H1 (cell line): Measurements from ENCODE around the gene DPF1. TPM values are rescaled to one million over a fixed set of nuclear protein-coding genes. Genes with fewer than 3 reads are reported as not detected.
A peak's percentile ranks its signal among the peaks of the same experiment; 100 is the strongest.

Experiments used
- CTCF ChIA-PET: fragments of 300-600 bp; sonication (Branson Sonifier 250); formaldehyde crosslinking; loops from one replicate; lab custom pipeline; 2021; ENCODE audit not compliant: partially characterized antibody; lab: Charles Lee
- POLR2A ChIA-PET: fragments of 300-600 bp; sonication (Branson Sonifier 250); formaldehyde crosslinking; loops from one replicate; lab custom pipeline; 2021; ENCODE audit warnings: inconsistent platforms; ENCODE audit not compliant: partially characterized antibody; lab: Charles Lee
- DNase-seq, 2 experiments: peaks; one replicate each; pipeline versions ENCODE4 v3.0.0 to v3.0.0-alpha.2; 2010 to 2022; ENCODE audit warnings: low spot score in 2 of 2, low read depth in 1 of 2, mixed read lengths in 1 of 2
- FAIRE-seq: peaks from 2 replicates; lab custom pipeline; 2011; peaks lifted over from hg19 to GRCh38; lab: Jason Lieb, UNC
- H2AFZ ChIP-seq: 2 replicates; pipeline ENCODE4 v1.8.1; 2012; ENCODE audit warnings: low read length, inconsistent platforms
- H2AK5ac ChIP-seq: 2 replicates; pipeline ENCODE4 v1.6.1; 2013; ENCODE audit warnings: low read depth, low read length
- H2BK120ac ChIP-seq: replicated peaks from 2 replicates; pipeline ENCODE3; 2013; ENCODE audit warnings: low read depth, low read length, inconsistent platforms
- H2BK12ac ChIP-seq: 2 replicates; pipeline ENCODE4 v1.6.1; 2013; ENCODE audit warnings: low read depth, low read length
- H2BK15ac ChIP-seq: 2 replicates; pipeline ENCODE4 v1.6.1; 2013; ENCODE audit warnings: low read length
- H2BK20ac ChIP-seq: 2 replicates; pipeline ENCODE4 v1.6.1; 2013; ENCODE audit warnings: low read length
- H2BK5ac ChIP-seq: 2 replicates; pipeline ENCODE4 v1.6.1; 2013; ENCODE audit warnings: low read depth, low read length
- H3K14ac ChIP-seq: 2 replicates; pipeline ENCODE4 v1.6.1; 2013; ENCODE audit warnings: inconsistent platforms; ENCODE audit not compliant: insufficient read length
- H3K18ac ChIP-seq: 2 replicates; pipeline ENCODE4 v1.6.1; 2013; ENCODE audit warnings: low read length; ENCODE audit errors: extremely low read depth
- H3K23ac ChIP-seq: 2 replicates; pipeline ENCODE4 v1.6.1; 2013; ENCODE audit warnings: inconsistent platforms; ENCODE audit not compliant: insufficient read length
- H3K23me2 ChIP-seq: 2 replicates; pipeline ENCODE4 v1.6.1; 2013; ENCODE audit warnings: low read depth, low read length
- H3K27ac ChIP-seq: 2 replicates; pipeline ENCODE4 v1.6.1; 2011; ENCODE audit warnings: low read depth, low read length, inconsistent platforms
- H3K27me3 ChIP-seq, 4 experiments: replicated peaks in 1 of 4; 1 replicate in 1 of 4; 2 replicates in 3 of 4; pipeline versions ENCODE4 v1.6.1 to v1.8.1; 2011 to 2013; ENCODE audit warnings: low read length in 3 of 4, mild to moderate bottlenecking in 3 of 4, inconsistent platforms in 2 of 4, mixed read lengths in 2 of 4, moderate library complexity in 1 of 4; ENCODE audit not compliant: control insufficient read depth in 3 of 4, insufficient read depth in 3 of 4; ENCODE audit errors: extremely low read depth in 1 of 4
- H3K36me3 ChIP-seq, 4 experiments: 2 replicates each; pipeline versions ENCODE4 v1.6.1 to v1.8.1; 2011 to 2013; ENCODE audit warnings: mild to moderate bottlenecking in 4 of 4, low read length in 3 of 4, moderate library complexity in 2 of 4, control low read depth in 1 of 4, inconsistent platforms in 1 of 4; ENCODE audit not compliant: insufficient read depth in 4 of 4, control insufficient read depth in 2 of 4
- H3K4ac ChIP-seq: replicated peaks from 2 replicates; pipeline ENCODE3; 2013; ENCODE audit warnings: low read length, low read depth, mixed read lengths, inconsistent platforms; ENCODE audit not compliant: insufficient read length
- H3K4me1 ChIP-seq, 4 experiments: replicated peaks in 1 of 4; 1 replicate in 1 of 4; 2 replicates in 3 of 4; pipeline versions ENCODE4 v1.6.1 to v1.8.1; 2011 to 2013; ENCODE audit warnings: low read length in 3 of 4, inconsistent platforms in 2 of 4, mixed read lengths in 1 of 4; ENCODE audit not compliant: insufficient read depth in 4 of 4, control insufficient read depth in 3 of 4
- H3K4me2 ChIP-seq, 2 experiments: 2 replicates each; pipeline versions ENCODE4 v1.6.1 to v1.8.1; 2011 to 2013; ENCODE audit warnings: low read depth in 2 of 2, low read length in 2 of 2, control low read depth in 1 of 2, inconsistent platforms in 1 of 2, mild to moderate bottlenecking in 1 of 2; ENCODE audit not compliant: insufficient read depth in 1 of 2
- H3K4me3 ChIP-seq, 4 experiments: fragments of 200-600, 300-600 bp in 1 of 4; sonication (generic), shearing (Covaris generic), sonication (Bioruptor Twin) in 1 of 4; 2 replicates each; pipeline versions ENCODE4 v1.5.1 to v1.8.1; 2011 to 2016; ENCODE audit warnings: low read length in 4 of 4, low read depth in 3 of 4, control low read depth in 2 of 4, inconsistent platforms in 2 of 4, mild to moderate bottlenecking in 2 of 4, mixed read lengths in 1 of 4, moderate library complexity in 1 of 4; ENCODE audit not compliant: insufficient read depth in 2 of 4; ENCODE audit errors: extremely low read depth in 1 of 4
- H3K56ac ChIP-seq: replicated peaks from 2 replicates; pipeline ENCODE3; 2013; ENCODE audit warnings: low read depth, mild to moderate bottlenecking, mixed read lengths, low read length, inconsistent platforms; ENCODE audit not compliant: insufficient read length
- H3K79me1 ChIP-seq: 2 replicates; pipeline ENCODE4 v1.6.1; 2013; ENCODE audit warnings: low read depth, low read length, control low read depth
- H3K79me2 ChIP-seq, 2 experiments: 2 replicates each; pipeline versions ENCODE4 v1.6.1 to v1.8.1; 2012 to 2013; ENCODE audit warnings: low read length in 2 of 2, mild to moderate bottlenecking in 2 of 2, inconsistent platforms in 1 of 2; ENCODE audit not compliant: insufficient read depth in 2 of 2, control insufficient read depth in 1 of 2
- H3K9ac ChIP-seq, 4 experiments: replicated peaks in 1 of 4; 1 replicate in 1 of 4; 2 replicates in 3 of 4; pipeline versions ENCODE4 v1.6.1 to v1.8.1; 2011 to 2013; ENCODE audit warnings: low read depth in 3 of 4, low read length in 3 of 4, control low read depth in 2 of 4, mild to moderate bottlenecking in 2 of 4, moderate library complexity in 2 of 4, inconsistent platforms in 1 of 4; ENCODE audit errors: extremely low read depth in 1 of 4
- H3K9me3 ChIP-seq, 2 experiments: 2 replicates each; pipeline versions ENCODE4 v1.6.1 to v1.8.1; 2012 to 2013; ENCODE audit warnings: mild to moderate bottlenecking in 2 of 2, moderate library complexity in 2 of 2, control low read depth in 1 of 2, inconsistent platforms in 1 of 2, low read depth in 1 of 2, low read length in 1 of 2, mixed read lengths in 1 of 2; ENCODE audit not compliant: insufficient read depth in 2 of 2
- H4K20me1 ChIP-seq, 2 experiments: replicated peaks in 1 of 2; 2 replicates each; pipeline versions ENCODE3 to v1.8.1; 2011 to 2013; ENCODE audit warnings: inconsistent platforms in 2 of 2, low read length in 2 of 2, mild to moderate bottlenecking in 1 of 2; ENCODE audit not compliant: insufficient read depth in 2 of 2, control insufficient read depth in 1 of 2
- H4K5ac ChIP-seq: 2 replicates; pipeline ENCODE4 v1.6.1; 2013; ENCODE audit warnings: low read length, low read depth, mixed read lengths, inconsistent platforms; ENCODE audit not compliant: insufficient read length
- H4K8ac ChIP-seq: 2 replicates; pipeline ENCODE4 v1.8.0; 2013; ENCODE audit warnings: mild to moderate bottlenecking, moderate library complexity, low read length, inconsistent platforms; ENCODE audit not compliant: insufficient read depth; ENCODE audit errors: extremely low read depth
- H4K91ac ChIP-seq: replicated peaks from 2 replicates; pipeline ENCODE3; 2013; ENCODE audit warnings: low read length, mixed read lengths, inconsistent platforms; ENCODE audit not compliant: insufficient read length
- FOSL1 ChIP-seq: IDR thresholded peaks from 2 replicates; pipeline ENCODE4 v1.6.1; 2011; ENCODE audit warnings: mild to moderate bottlenecking, low read depth, low read length, moderate library complexity; ENCODE audit not compliant: insufficient read depth
- JUN ChIP-seq: IDR thresholded peaks from 2 replicates; pipeline ENCODE4 v1.6.1; 2011; ENCODE audit warnings: low read depth, mild to moderate bottlenecking, improper control_type of control experiment, low read length
- PHF8 ChIP-seq: fragments of 200-600 bp; sonication (generic); conservative IDR thresholded peaks from 2 replicates; pipeline ENCODE4 v1.7.1; 2012; ENCODE audit warnings: low read depth, mild to moderate bottlenecking, inconsistent platforms, low read length, moderate library complexity
- TEAD4 ChIP-seq: IDR thresholded peaks from 2 replicates; pipeline ENCODE4 v1.6.1; 2012; ENCODE audit warnings: low read depth, low read length, inconsistent platforms, mixed read lengths
- WGBS, 2 experiments: shearing (Covaris generic) in 1 of 2; methylation state at CpG; one replicate each; pipeline versions ENCODE4 v1.1.6 to v1.1.7; 2013 to 2015; ENCODE audit warnings: low lambda C conversion rate in 2 of 2, mixed read lengths in 2 of 2, inconsistent platforms in 1 of 2, low coverage in 1 of 2, missing lambda C conversion rate in 1 of 2; ENCODE audit not compliant: insufficient replicate concordance in 2 of 2, insufficient coverage in 1 of 2, insufficient read length in 1 of 2; ENCODE audit errors: extremely low coverage in 1 of 2, missing lambda C conversion rate in 1 of 2; 5-methylcytosine and 5-hydroxymethylcytosine counted together
- polyA plus RNA-seq, 7 experiments: library from polyadenylated mRNA; depleted of rRNA in 3 of 7; stranded (reverse) in 5 of 7; unstranded in 2 of 7; fragments of >200 nt in 5 of 7; fragments of 200-250 nt in 2 of 7; gene quantifications; 1 replicate in 5 of 7; 2 replicates in 1 of 7; 4 replicates in 1 of 7; pipeline versions ENCODE4 v1.2.1 to v1.2.3, GENCODE V29; 2011 to 2013; ENCODE audit warnings: missing spikeins in 2 of 7, mixed read lengths in 2 of 7
- total RNA-seq: library from RNA; stranded (reverse); fragmentation: NEBNext Ultra II Directional; extraction: Animal tissue kit (Norgen Biotek cat#: 25700); gene quantifications from 2 replicates; pipeline ENCODE4 v1.2.1, GENCODE V29; 2021

Gene DPF1
- total and polyA plus RNA-seq, 2 of the 8 experiments (the other 6 are each of a cell fraction or from before 2014, with no cell fraction given) = 12.9 to 15.6 TPM

DNA sequence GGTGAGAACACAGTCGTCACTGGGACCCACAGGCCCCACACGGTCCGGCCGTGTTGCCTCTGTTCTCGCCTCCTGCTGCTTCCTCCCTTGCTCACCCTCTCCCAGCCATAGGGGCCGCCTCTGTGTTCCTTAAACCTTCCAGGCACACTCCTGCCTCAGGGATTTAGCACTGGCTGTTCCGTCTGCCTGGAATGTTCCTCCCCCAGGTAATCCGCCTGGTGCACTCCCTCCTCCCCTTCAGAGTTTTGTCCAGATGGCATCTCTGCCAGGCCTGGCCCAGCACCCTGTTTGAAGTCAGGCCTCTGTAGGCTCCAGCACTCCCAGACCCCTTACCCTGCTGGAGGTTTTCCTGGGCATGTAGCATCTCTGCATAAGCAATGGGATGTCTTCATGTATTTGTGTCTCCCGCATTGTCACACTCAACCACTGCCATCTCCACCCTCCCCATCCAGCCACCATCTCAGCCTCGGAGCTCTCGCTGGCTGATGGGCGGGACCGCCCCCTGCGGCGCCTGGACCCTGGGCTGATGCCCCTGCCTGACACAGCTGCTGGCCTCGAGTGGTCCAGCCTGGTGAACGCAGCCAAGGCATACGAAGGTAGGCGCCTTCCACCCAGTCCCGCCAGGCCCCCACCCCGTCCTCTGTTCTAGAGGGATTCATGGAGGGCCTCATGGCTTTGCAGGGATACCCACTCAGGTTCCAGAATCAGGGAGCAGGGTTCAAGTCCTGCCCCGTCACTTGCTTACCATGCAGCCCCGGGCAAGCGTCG is 25.9 kb downstream of the DPF1 start:
- ChIA-PET CTCF (interaction anchor here (0.6 kb wide), 1 partner anchor 293 kb away, joined by 3 read pairs; no protein-coding TSS in a partner anchor), POLR2A (no interaction called here)
- Histone ChIP-seq H2AK5ac (no peak overlapping the region), H3K27ac (no peak overlapping the region), H4K20me1 (peaks cover 0 to 4% of the 10 kb centered on the region in 2 experiments), H3K79me2 (no peaks in the 10 kb centered on the region), H3K27me3 (no peaks in the 10 kb centered on the region), H3K23ac (no peak overlapping the region), H3K4me2 (no peak overlapping the region), H2BK5ac (no peak overlapping the region), H4K91ac (no peak overlapping the region), H3K4me3 (no peak overlapping the region), H3K14ac (no peak overlapping the region), H3K18ac (no peak overlapping the region), H4K8ac (no peak overlapping the region; the same call in 1 of the 2 replicates), H2BK15ac (no peak overlapping the region), H3K4ac (no peak overlapping the region), H3K36me3 (peaks cover 0 to 10% (median 2%) of the 10 kb centered on the region in 4 experiments; a peak in 5 of 8 replicates), H3K79me1 (peaks cover 4% of the 10 kb centered on the region; the same call in 1 of the 2 replicates), H2BK120ac (no peak overlapping the region), H2AFZ (no peak overlapping the region), H3K9me3 (no peaks in the 10 kb centered on the region), H3K9ac (no peak overlapping the region), H4K5ac (no peak overlapping the region), H2BK12ac (no peak overlapping the region), H3K4me1 (no peaks in the 10 kb centered on the region), H2BK20ac (no peak overlapping the region), H3K56ac (no peak overlapping the region), H3K23me2 (no peaks in the 10 kb centered on the region; the same call in 1 of the 2 replicates)
- no peak for FAIRE-seq
- DNase-seq = no peak
- WGBS, 2 experiments = 88% methylated on average over 25 of the region's 25 CpGs; no CpG with 5 or more reads in 1 of the 2 experiments
- no peak for TF ChIP-seq FOSL1
- TF ChIP-seq TEAD4 = peak; percentile 24; the same call in 1 of the 2 replicates
- TF ChIP-seq JUN = no peak
- TF ChIP-seq PHF8 = no peak
